GM23338 (cell line): ENCODE data around the gene N4BP2. TPM values are rescaled to one million over a fixed set of nuclear protein-coding genes. Genes with fewer than 3 reads are reported as not detected.
"Not testable (repeated sequence)": the region's sequence is repeated elsewhere in the genome, so short reads cannot be mapped to it uniquely, and the experiment has no call there.

Experiments used
- ATAC-seq: fragments of 200-7000 bp; cut with Tn5 transposase; 3 replicates; pipeline ENCODE4 v1.9.1; 2020
- DNase-seq: peaks from one replicate; pipeline ENCODE4 v3.0.0-alpha.2; 2015; ENCODE audit warnings: low spot score
- H2AFZ ChIP-seq: fragments of 200-600 bp; sonication (generic); 2 replicates; pipeline ENCODE4 v1.8.0; 2016; ENCODE audit warnings: antibody characterized with exemption, mild to moderate bottlenecking, moderate library complexity
- H3F3A ChIP-seq: fragments of 200-600 bp; sonication (generic); replicated peaks from 2 replicates; pipeline ENCODE4 v1.8.0; 2017; ENCODE audit warnings: antibody characterized with exemption, mixed run types, low read depth
- H3K27ac ChIP-seq: fragments of 200-600 bp; sonication (generic); 2 replicates; pipeline ENCODE4 v1.6.1; 2016; ENCODE audit warnings: low read depth
- H3K27me3 ChIP-seq: fragments of 200-600 bp; sonication (generic); 2 replicates; pipeline ENCODE4 v1.8.0; 2016; ENCODE audit warnings: mild to moderate bottlenecking, mixed run types, moderate library complexity; ENCODE audit not compliant: insufficient read depth
- H3K36me3 ChIP-seq: fragments of 200-600 bp; sonication (generic); 2 replicates; pipeline ENCODE4 v1.8.0; 2016; ENCODE audit warnings: mild to moderate bottlenecking; ENCODE audit not compliant: insufficient read depth
- H3K4me1 ChIP-seq: fragments of 200-600 bp; sonication (generic); 2 replicates; pipeline ENCODE4 v1.8.0; 2016; ENCODE audit warnings: mild to moderate bottlenecking, moderate library complexity; ENCODE audit not compliant: insufficient read depth
- H3K4me2 ChIP-seq: fragments of 200-600 bp; sonication (generic); 2 replicates; pipeline ENCODE4 v1.7.1; 2017; ENCODE audit warnings: mixed run types
- H3K4me3 ChIP-seq: fragments of 200-600 bp; sonication (generic); 2 replicates; pipeline ENCODE4 v1.6.1; 2016; ENCODE audit warnings: mixed run types
- H3K79me2 ChIP-seq: fragments of 200-600 bp; sonication (generic); replicated peaks from 2 replicates; pipeline ENCODE4 v1.8.0; 2017; ENCODE audit warnings: mild to moderate bottlenecking; ENCODE audit not compliant: insufficient read depth
- H3K9me2 ChIP-seq: fragments of 200-600 bp; sonication (generic); 2 replicates; pipeline ENCODE4 v1.8.0; 2017; ENCODE audit not compliant: insufficient read depth
- H4K20me1 ChIP-seq: fragments of 200-600 bp; sonication (generic); replicated peaks from 2 replicates; pipeline ENCODE4 v1.8.0; 2017; ENCODE audit warnings: mild to moderate bottlenecking; ENCODE audit not compliant: insufficient read depth
- H3K27ac Mint-ChIP-seq: 2 replicates; pipeline ENCODE4 v1.8.0; 2020; ENCODE audit warnings: inconsistent platforms, mild to moderate bottlenecking, moderate library complexity, mixed read lengths
- H3K27me3 Mint-ChIP-seq: 3 replicates; pipeline ENCODE4 v1.8.0; 2022; ENCODE audit warnings: low read depth, mild to moderate bottlenecking, moderate library complexity, mixed read lengths, inconsistent platforms; ENCODE audit not compliant: insufficient read depth, poor library complexity
- H3K36me3 Mint-ChIP-seq: 3 replicates; pipeline ENCODE4 v1.8.0; 2021; ENCODE audit warnings: low read depth, mild to moderate bottlenecking, inconsistent platforms, moderate library complexity, mixed read lengths
- H3K4me1 Mint-ChIP-seq: 3 replicates; pipeline ENCODE4 v1.8.0; 2020; ENCODE audit warnings: mild to moderate bottlenecking, inconsistent platforms, mixed read lengths
- H3K4me3 Mint-ChIP-seq: 3 replicates; pipeline ENCODE4 v1.8.0; 2021; ENCODE audit warnings: moderate library complexity, mild to moderate bottlenecking, inconsistent platforms, mixed read lengths
- H3K9me3 Mint-ChIP-seq: 3 replicates; pipeline ENCODE4 v1.8.0; 2020; ENCODE audit warnings: moderate library complexity, mild to moderate bottlenecking, inconsistent platforms, mixed read lengths
- EZH2phosphoT487 ChIP-seq: fragments of 200-600 bp; sonication (generic); IDR thresholded peaks from one replicate; pipeline ENCODE4 v1.8.1; 2018; ENCODE audit warnings: antibody characterized with exemption; ENCODE audit not compliant: unreplicated experiment
- JUNB ChIP-seq: IDR thresholded peaks from one replicate; pipeline ENCODE4 v1.6.1; 2016; ENCODE audit warnings: antibody characterized with exemption; ENCODE audit not compliant: unreplicated experiment
- NANOG ChIP-seq: IDR thresholded peaks from 2 replicates; pipeline ENCODE4 v1.6.1; 2016; ENCODE audit warnings: antibody characterized with exemption, borderline replicate concordance
- POLR2AphosphoS5 ChIP-seq: IDR thresholded peaks from 2 replicates; pipeline ENCODE4 v1.6.1; 2016; ENCODE audit warnings: antibody characterized with exemption, low read depth
- STAT1 ChIP-seq: IDR thresholded peaks from one replicate; pipeline ENCODE4 v1.6.1; 2016; ENCODE audit warnings: antibody characterized with exemption; ENCODE audit not compliant: unreplicated experiment
- ZNF331 ChIP-seq: fragments of 250-450 bp; sonication (Bioruptor Pico); IDR thresholded peaks from 2 replicates; pipeline ENCODE4 v1.5.0; 2020; ENCODE audit warnings: low read depth, mild to moderate bottlenecking, moderate library complexity
- polyA plus RNA-seq: library from polyadenylated mRNA; unstranded; fragments of >200 nt; fragmentation: Nextera tagmentation; extraction: Ambion mirVana; gene quantifications from 2 replicates; pipeline ENCODE4 v1.2.1, GENCODE V29; 2016
- total RNA-seq: library from RNA; depleted of rRNA; stranded (reverse); fragments of >200 nt; shearing (Covaris generic); gene quantifications from 2 replicates; pipeline ENCODE4 v1.2.3, GENCODE V29; 2014
- TF ChIP-seq, protein P1 (sequence below): IDR thresholded peaks from one replicate; pipeline ENCODE4 v1.6.1; 2018; ENCODE audit warnings: antibody characterized with exemption; ENCODE audit not compliant: unreplicated experiment

N4BP2 gene
- total and polyA plus RNA-seq, 2 experiments from 2014 or later, result 25.6 to 46.3 TPM

DNA sequence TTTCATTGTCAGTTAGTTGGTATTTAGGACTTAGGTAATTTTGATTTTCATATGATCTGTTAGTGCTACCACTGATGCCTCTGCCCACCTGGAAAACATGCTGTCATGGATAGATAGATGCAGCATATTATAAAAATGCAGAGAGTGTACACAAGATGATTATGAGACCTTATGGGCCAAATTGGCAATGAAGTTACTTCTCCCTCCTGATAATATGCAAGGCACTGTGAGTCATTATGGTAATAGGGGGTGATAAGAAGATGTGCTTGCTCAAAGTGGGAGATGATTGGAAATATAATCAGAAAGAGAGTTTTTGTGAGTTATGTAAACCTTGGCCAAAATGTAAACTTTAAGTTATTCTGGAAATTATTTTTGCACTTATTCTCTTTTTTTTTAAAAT lies 83.5 kb downstream of the N4BP2 start (continued):
- TF ChIP-seq, protein P1, sequence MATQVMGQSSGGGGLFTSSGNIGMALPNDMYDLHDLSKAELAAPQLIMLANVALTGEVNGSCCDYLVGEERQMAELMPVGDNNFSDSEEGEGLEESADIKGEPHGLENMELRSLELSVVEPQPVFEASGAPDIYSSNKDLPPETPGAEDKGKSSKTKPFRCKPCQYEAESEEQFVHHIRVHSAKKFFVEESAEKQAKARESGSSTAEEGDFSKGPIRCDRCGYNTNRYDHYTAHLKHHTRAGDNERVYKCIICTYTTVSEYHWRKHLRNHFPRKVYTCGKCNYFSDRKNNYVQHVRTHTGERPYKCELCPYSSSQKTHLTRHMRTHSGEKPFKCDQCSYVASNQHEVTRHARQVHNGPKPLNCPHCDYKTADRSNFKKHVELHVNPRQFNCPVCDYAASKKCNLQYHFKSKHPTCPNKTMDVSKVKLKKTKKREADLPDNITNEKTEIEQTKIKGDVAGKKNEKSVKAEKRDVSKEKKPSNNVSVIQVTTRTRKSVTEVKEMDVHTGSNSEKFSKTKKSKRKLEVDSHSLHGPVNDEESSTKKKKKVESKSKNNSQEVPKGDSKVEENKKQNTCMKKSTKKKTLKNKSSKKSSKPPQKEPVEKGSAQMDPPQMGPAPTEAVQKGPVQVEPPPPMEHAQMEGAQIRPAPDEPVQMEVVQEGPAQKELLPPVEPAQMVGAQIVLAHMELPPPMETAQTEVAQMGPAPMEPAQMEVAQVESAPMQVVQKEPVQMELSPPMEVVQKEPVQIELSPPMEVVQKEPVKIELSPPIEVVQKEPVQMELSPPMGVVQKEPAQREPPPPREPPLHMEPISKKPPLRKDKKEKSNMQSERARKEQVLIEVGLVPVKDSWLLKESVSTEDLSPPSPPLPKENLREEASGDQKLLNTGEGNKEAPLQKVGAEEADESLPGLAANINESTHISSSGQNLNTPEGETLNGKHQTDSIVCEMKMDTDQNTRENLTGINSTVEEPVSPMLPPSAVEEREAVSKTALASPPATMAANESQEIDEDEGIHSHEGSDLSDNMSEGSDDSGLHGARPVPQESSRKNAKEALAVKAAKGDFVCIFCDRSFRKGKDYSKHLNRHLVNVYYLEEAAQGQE, result no peak
- no peak for TF ChIP-seq JUNB
- TF ChIP-seq NANOG, result no peak

DNA sequence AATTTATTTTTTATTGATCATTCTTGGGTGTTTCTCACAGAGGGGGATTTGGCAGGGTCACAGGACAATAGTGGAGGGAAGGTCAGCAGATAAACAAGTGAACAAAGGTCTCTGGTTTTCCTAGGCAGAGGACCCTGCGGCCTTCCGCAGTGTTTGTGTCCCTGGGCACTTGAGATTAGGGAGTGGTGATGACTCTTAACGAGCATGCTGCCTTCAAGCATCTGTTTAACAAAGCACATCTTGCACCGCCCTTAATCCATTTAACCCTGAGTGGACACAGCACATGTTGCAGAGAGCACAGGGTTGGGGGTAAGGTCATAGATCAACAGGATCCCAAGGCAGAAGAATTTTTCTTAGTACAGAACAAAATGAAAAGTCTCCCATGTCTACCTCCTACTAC lies 83.9 kb downstream of the N4BP2 start:
- H3K79me2 ChIP-seq, ATAC-seq, H3K4me3 Mint-ChIP-seq, H3K27me3 Mint-ChIP-seq, H2AFZ ChIP-seq, H3K4me1 ChIP-seq, H3F3A ChIP-seq, H3K27ac ChIP-seq, H3K4me1 Mint-ChIP-seq, H4K20me1 ChIP-seq, H3K4me2 ChIP-seq, H3K9me2 ChIP-seq, H3K27ac Mint-ChIP-seq, DNase-seq, H3K4me3 ChIP-seq, H3K27me3 ChIP-seq: not testable (repeated sequence)
- H3K36me3 ChIP-seq, result peaks cover 29% of the 10 kb centered on the region
- H3K36me3 Mint-ChIP-seq, result peaks cover 90% of the 10 kb centered on the region
- peaks cover 14% of the 10 kb centered on the region for H3K9me3 Mint-ChIP-seq

DNA sequence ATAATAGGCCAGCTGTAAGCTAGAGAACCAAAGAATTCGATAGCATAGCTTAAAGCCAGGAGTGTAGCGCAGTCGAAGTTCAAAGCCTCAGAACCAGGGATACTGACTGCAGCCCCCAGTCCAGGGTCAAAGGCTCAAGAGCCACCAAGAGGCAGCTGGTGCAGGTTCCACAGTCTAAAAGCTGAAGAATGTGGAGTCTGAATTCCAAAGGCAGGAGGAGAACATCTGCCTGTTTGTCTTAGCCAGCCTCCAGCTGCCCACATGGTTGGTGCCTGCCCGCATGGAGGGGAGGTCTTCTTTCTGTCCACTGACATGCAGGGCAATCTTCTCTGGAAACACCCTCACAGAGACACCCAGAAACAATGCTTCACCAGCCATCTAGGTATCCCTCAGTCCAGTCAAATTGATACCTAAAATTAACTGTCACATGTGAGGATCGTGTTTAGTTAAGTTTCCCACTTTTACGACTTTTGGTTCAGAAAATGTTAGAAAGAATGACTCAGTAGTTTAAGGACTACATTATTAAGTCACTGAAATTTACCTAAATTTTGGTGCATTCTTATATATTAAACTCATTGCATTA lies 87.4 kb downstream of the N4BP2 start:
- Histone ChIP-seq H4K20me1 (no peaks in the 10 kb centered on the region), H3K27ac (no peak overlapping the region), H3K4me3 (no peak overlapping the region), H3K79me2 (0 out of 2 replicates have a peak, but pooled peaks cover 3% of the 10 kb centered on the region), H2AFZ (no peak overlapping the region), H3K36me3 (peaks cover 39% of the 10 kb centered on the region), H3K4me1 (no peaks in the 10 kb centered on the region), H3F3A (no peaks in the 10 kb centered on the region), H3K9me2 (0 out of 2 replicates have a peak, but pooled peaks cover 5% of the 10 kb centered on the region), H3K27me3 (no peaks in the 10 kb centered on the region), H3K4me2 (no peak overlapping the region)
- Mint-ChIP-seq H3K27ac (no peak overlapping the region), H3K27me3 (peaks cover 4% of the 10 kb centered on the region), H3K9me3 (peaks cover 42% of the 10 kb centered on the region), H3K36me3 (peaks cover 87% of the 10 kb centered on the region), H3K4me3 (no peak overlapping the region), H3K4me1 (no peaks in the 10 kb centered on the region)
- DNase-seq (no peak), ATAC-seq (no peak)
- TF ChIP-seq, protein P1, result no peak
- TF ChIP-seq EZH2phosphoT487, result no peak
- TF ChIP-seq POLR2AphosphoS5, result no peak
- no peak for TF ChIP-seq NANOG
- no peak for TF ChIP-seq JUNB
- no peak for TF ChIP-seq ZNF331 (CRISPR knock-in tag)
- TF ChIP-seq STAT1, result no peak
